Measurements from ENCODE around the gene VAV3.

GRCh38 chr1:107653765-107654164, 311.2 kb downstream of the VAV3 start:
- TF ChIP-seq CTCF (IDR thresholded peaks at IDR 0.05) (no peak), ZNF219 (CRISPR knock-in tag; IDR thresholded peaks at IDR 0.05; ENCODE audit: borderline replicate concordance) (no peak), ATF2 (CRISPR knock-in tag; IDR thresholded peaks at IDR 0.05; ENCODE audit: borderline replicate concordance, low read depth) (no peak), MAX (CRISPR knock-in tag; IDR thresholded peaks at IDR 0.05) (no peak), KAT7 (CRISPR knock-in tag; IDR thresholded peaks at IDR 0.05; ENCODE audit: borderline replicate concordance) (no peak), ZNF263 (CRISPR knock-in tag; IDR thresholded peaks at IDR 0.05; ENCODE audit: low read depth) (no peak), ATF3 (CRISPR knock-in tag; conservative IDR thresholded peaks at IDR 0.05) (no peak), NFYB (CRISPR knock-in tag; conservative IDR thresholded peaks at IDR 0.05; ENCODE audit: low read depth) (no peak), FOXP1 (CRISPR knock-in tag; IDR thresholded peaks at IDR 0.05; ENCODE audit: borderline replicate concordance) (no peak), PREB (CRISPR knock-in tag; IDR thresholded peaks at IDR 0.05; ENCODE audit: borderline replicate concordance) (no peak), ZBTB21 (CRISPR knock-in tag; IDR thresholded peaks at IDR 0.05; ENCODE audit: borderline replicate concordance) (no peak), ZBTB43 (CRISPR knock-in tag; IDR thresholded peaks at IDR 0.05) (no peak), ARID4B (CRISPR knock-in tag; IDR thresholded peaks at IDR 0.05; ENCODE audit: borderline replicate concordance) (no peak)

Data from WTC11 (cell line).